Measurements from ENCODE around the gene TXNDC11. TPM values are rescaled to one million over a fixed set of nuclear protein-coding genes. Genes with fewer than 3 reads are reported as not detected.

The TXNDC11 gene
- polyA plus RNA-seq, 1 donor (not counting 4 experiments of a cell fraction or from before 2014, with no cell fraction given) = 35.9 TPM

GRCh38 chr16:11657556-11657955, 85.1 kb downstream of the TXNDC11 start:
- Histone ChIP-seq H3K79me2 (ENCODE audit: control insufficient read depth, insufficient read depth, low read length) (no peaks in the 10 kb centered on the region), H2AFZ (ENCODE audit: control insufficient read depth, low read length) (no peak overlapping the region), H3K9me3 (ENCODE audit: control insufficient read depth, low read depth, low read length) (no peaks in the 10 kb centered on the region), H3K27me3 (ENCODE audit: control insufficient read depth, extremely low read depth, insufficient read depth, low read length) (no peaks in the 10 kb centered on the region), H4K20me1 (ENCODE audit: control insufficient read depth, extremely low read depth, insufficient read depth, low read length) (no peaks in the 10 kb centered on the region), H3K4me2 (ENCODE audit: control insufficient read depth, extremely low read depth, insufficient read depth, low read depth, low read length) (no peak overlapping the region), H3K9me1 (ENCODE audit: control insufficient read depth, extremely low read depth, insufficient read depth, low read length) (no peaks in the 10 kb centered on the region), H3K4me1 (ENCODE audit: control insufficient read depth, extremely low read depth, insufficient read depth, low read length) (peaks cover 18% of the 10 kb centered on the region), H3K36me3 (ENCODE audit: control insufficient read depth in 2 of 2, extremely low read depth in 1 of 2, insufficient read depth in 2 of 2, low read length in 2 of 2) (no peaks in the 10 kb centered on the region), H3K4me3 (ENCODE audit: control insufficient read depth in 2 of 3, extremely low read depth in 1 of 3, insufficient read depth in 2 of 3, low read depth in 1 of 3, low read length in 3 of 3) (no peak overlapping the region), H3K9ac (ENCODE audit: control insufficient read depth, extremely low read depth, insufficient read depth, low read length) (no peak overlapping the region), H3K27ac (ENCODE audit: control insufficient read depth, insufficient read depth, low read length) (no peak overlapping the region)
- DNase-seq (ENCODE audit: low read depth, low spot score) (no peak), FAIRE-seq (no peak)
- no peak for TF ChIP-seq CTCF (optimal IDR thresholded peaks at IDR 0.05 in 1 of 3, IDR thresholded peaks at IDR 0.05 in 1 of 3, conservative IDR thresholded peaks at IDR 0.05 in 1 of 3; ENCODE audit: extremely low read depth in 1 of 3, insufficient read depth in 2 of 3, low read length in 3 of 3)
- TF ChIP-seq EZH2 (IDR thresholded peaks at IDR 0.05; ENCODE audit: low read length) = no peak
- dilution Hi-C loops (cut with MboI; ENCODE audit: extremely low pct_ligation_motif_present, low sequenced_read_pairs) = no loop called here

- no peak overlapping the region for H3K27ac ChIP-seq (ENCODE audit: control insufficient read depth, insufficient read depth, low read length)
- no peak for DNase-seq (ENCODE audit: low read depth, low spot score)
- dilution Hi-C loops (cut with MboI; ENCODE audit: extremely low pct_ligation_motif_present, low sequenced_read_pairs) = no loop called here
Measured at GRCh38 chr16:11655655-11656054, 87.0 kb downstream of the TXNDC11 start.

More at GRCh38 chr16:11655655-11656054, 87.0 kb downstream of the TXNDC11 start:
- H3K4me2 ChIP-seq (ENCODE audit: control insufficient read depth, extremely low read depth, insufficient read depth, low read depth, low read length) = no peak overlapping the region
- H3K9ac ChIP-seq (ENCODE audit: control insufficient read depth, extremely low read depth, insufficient read depth, low read length) = no peak overlapping the region
- H4K20me1 ChIP-seq (ENCODE audit: control insufficient read depth, extremely low read depth, insufficient read depth, low read length) = no peaks in the 10 kb centered on the region
- no peaks in the 10 kb centered on the region for H3K36me3 ChIP-seq (ENCODE audit: control insufficient read depth in 2 of 2, extremely low read depth in 1 of 2, insufficient read depth in 2 of 2, low read length in 2 of 2)
- no peak for TF ChIP-seq CTCF (optimal IDR thresholded peaks at IDR 0.05 in 1 of 3, IDR thresholded peaks at IDR 0.05 in 1 of 3, conservative IDR thresholded peaks at IDR 0.05 in 1 of 3; ENCODE audit: extremely low read depth in 1 of 3, insufficient read depth in 2 of 3, low read length in 3 of 3)
- no peak for TF ChIP-seq EZH2 (IDR thresholded peaks at IDR 0.05; ENCODE audit: low read length)
- H3K9me3 ChIP-seq (ENCODE audit: control insufficient read depth, low read depth, low read length) = no peaks in the 10 kb centered on the region
- no peak overlapping the region for H3K4me3 ChIP-seq (ENCODE audit: control insufficient read depth in 2 of 3, extremely low read depth in 1 of 3, insufficient read depth in 2 of 3, low read depth in 1 of 3, low read length in 3 of 3)
- H3K79me2 ChIP-seq (ENCODE audit: control insufficient read depth, insufficient read depth, low read length) = no peaks in the 10 kb centered on the region
- H3K4me1 ChIP-seq (ENCODE audit: control insufficient read depth, extremely low read depth, insufficient read depth, low read length) = peaks cover 18% of the 10 kb centered on the region
- H3K27me3 ChIP-seq (ENCODE audit: control insufficient read depth, extremely low read depth, insufficient read depth, low read length) = no peaks in the 10 kb centered on the region
- no peak for FAIRE-seq
- H3K9me1 ChIP-seq (ENCODE audit: control insufficient read depth, extremely low read depth, insufficient read depth, low read length) = no peaks in the 10 kb centered on the region
- H2AFZ ChIP-seq (ENCODE audit: control insufficient read depth, low read length) = no peak overlapping the region
